ENCODE data around the gene AGMO. TPM values are rescaled to one million over a fixed set of nuclear protein-coding genes. Genes with fewer than 3 reads are reported as not detected.

AGMO gene
- total and polyA plus RNA-seq, 2 experiments from 2014 or later: 0.42 to 0.55 TPM

DNA sequence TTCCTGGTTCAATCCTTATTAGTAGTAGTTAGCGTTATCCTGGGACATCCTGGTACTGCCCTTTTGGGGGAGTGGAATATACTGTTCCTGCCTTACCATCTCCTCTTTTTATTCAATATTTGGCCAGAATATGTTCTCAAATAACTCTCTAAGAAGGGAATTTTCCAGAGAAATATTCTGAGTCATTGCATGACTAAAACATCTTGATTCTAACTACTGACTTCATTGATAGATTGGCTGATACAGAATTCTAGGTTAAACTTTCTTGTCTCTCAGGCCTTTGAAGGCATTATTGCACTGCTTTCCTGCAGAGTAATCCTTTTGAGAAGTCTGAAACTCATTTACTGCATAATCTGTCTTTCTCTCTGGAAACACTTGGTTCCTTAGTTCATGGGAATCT, 383.8 kb downstream of the AGMO start:
- Mint-ChIP-seq H3K36me3 (ENCODE audit: low read depth) (peaks cover 10% of the 10 kb centered on the region; the same call in 1 of the 3 replicates), H3K4me1 (peaks cover 8% of the 10 kb centered on the region), H3K4me3 (no peak overlapping the region), H3K27ac (no peak overlapping the region), H3K27me3 (ENCODE audit: insufficient read depth, low read depth, poor library complexity) (no peaks in the 10 kb centered on the region), H3K9me3 (peaks cover 4% of the 10 kb centered on the region; the same call in 2 of the 3 replicates)
- Histone ChIP-seq H3K27ac (ENCODE audit: low read depth) (no peak overlapping the region), H3K4me2 (no peak overlapping the region), H3F3A (replicated peaks; ENCODE audit: low read depth) (no peaks in the 10 kb centered on the region), H3K36me3 (ENCODE audit: insufficient read depth) (no peaks in the 10 kb centered on the region), H3K9me2 (ENCODE audit: insufficient read depth) (peaks cover 13% of the 10 kb centered on the region; the same call in 1 of the 2 replicates), H3K4me1 (ENCODE audit: insufficient read depth) (no peaks in the 10 kb centered on the region), H3K79me2 (replicated peaks; ENCODE audit: insufficient read depth) (no peaks in the 10 kb centered on the region), H4K20me1 (replicated peaks; ENCODE audit: insufficient read depth) (no peaks in the 10 kb centered on the region), H3K27me3 (ENCODE audit: insufficient read depth) (no peaks in the 10 kb centered on the region), H2AFZ (no peak overlapping the region), H3K4me3 (no peak overlapping the region)
- TF ChIP-seq JUNB (IDR thresholded peaks at IDR 0.05; ENCODE audit: unreplicated experiment) (no peak), POLR2AphosphoS5 (IDR thresholded peaks at IDR 0.05; ENCODE audit: low read depth) (no peak), NANOG (IDR thresholded peaks at IDR 0.05; ENCODE audit: borderline replicate concordance) (no peak), EZH2phosphoT487 (IDR thresholded peaks at IDR 0.05; ENCODE audit: unreplicated experiment) (no peak), CREB1 (CRISPR knock-in tag; IDR thresholded peaks at IDR 0.05; ENCODE audit: low read depth) (no peak), EZH2 (IDR thresholded peaks at IDR 0.05; ENCODE audit: low read depth, unreplicated experiment) (no peak), ZNF114 (CRISPR knock-in tag; IDR thresholded peaks at IDR 0.05) (no peak), CTCF (conservative IDR thresholded peaks at IDR 0.05; ENCODE audit: low read depth in 2 of 2) (no peak), ZNF331 (CRISPR knock-in tag; IDR thresholded peaks at IDR 0.05; ENCODE audit: low read depth) (no peak), STAT1 (IDR thresholded peaks at IDR 0.05; ENCODE audit: unreplicated experiment) (no peak), REST (IDR thresholded peaks at IDR 0.05; ENCODE audit: unreplicated experiment) (no peak)
- TF ChIP-seq, protein P1, sequence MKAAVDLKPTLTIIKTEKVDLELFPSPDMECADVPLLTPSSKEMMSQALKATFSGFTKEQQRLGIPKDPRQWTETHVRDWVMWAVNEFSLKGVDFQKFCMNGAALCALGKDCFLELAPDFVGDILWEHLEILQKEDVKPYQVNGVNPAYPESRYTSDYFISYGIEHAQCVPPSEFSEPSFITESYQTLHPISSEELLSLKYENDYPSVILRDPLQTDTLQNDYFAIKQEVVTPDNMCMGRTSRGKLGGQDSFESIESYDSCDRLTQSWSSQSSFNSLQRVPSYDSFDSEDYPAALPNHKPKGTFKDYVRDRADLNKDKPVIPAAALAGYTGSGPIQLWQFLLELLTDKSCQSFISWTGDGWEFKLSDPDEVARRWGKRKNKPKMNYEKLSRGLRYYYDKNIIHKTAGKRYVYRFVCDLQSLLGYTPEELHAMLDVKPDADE (IDR thresholded peaks at IDR 0.05): no peak
- TF ChIP-seq, protein P2, sequence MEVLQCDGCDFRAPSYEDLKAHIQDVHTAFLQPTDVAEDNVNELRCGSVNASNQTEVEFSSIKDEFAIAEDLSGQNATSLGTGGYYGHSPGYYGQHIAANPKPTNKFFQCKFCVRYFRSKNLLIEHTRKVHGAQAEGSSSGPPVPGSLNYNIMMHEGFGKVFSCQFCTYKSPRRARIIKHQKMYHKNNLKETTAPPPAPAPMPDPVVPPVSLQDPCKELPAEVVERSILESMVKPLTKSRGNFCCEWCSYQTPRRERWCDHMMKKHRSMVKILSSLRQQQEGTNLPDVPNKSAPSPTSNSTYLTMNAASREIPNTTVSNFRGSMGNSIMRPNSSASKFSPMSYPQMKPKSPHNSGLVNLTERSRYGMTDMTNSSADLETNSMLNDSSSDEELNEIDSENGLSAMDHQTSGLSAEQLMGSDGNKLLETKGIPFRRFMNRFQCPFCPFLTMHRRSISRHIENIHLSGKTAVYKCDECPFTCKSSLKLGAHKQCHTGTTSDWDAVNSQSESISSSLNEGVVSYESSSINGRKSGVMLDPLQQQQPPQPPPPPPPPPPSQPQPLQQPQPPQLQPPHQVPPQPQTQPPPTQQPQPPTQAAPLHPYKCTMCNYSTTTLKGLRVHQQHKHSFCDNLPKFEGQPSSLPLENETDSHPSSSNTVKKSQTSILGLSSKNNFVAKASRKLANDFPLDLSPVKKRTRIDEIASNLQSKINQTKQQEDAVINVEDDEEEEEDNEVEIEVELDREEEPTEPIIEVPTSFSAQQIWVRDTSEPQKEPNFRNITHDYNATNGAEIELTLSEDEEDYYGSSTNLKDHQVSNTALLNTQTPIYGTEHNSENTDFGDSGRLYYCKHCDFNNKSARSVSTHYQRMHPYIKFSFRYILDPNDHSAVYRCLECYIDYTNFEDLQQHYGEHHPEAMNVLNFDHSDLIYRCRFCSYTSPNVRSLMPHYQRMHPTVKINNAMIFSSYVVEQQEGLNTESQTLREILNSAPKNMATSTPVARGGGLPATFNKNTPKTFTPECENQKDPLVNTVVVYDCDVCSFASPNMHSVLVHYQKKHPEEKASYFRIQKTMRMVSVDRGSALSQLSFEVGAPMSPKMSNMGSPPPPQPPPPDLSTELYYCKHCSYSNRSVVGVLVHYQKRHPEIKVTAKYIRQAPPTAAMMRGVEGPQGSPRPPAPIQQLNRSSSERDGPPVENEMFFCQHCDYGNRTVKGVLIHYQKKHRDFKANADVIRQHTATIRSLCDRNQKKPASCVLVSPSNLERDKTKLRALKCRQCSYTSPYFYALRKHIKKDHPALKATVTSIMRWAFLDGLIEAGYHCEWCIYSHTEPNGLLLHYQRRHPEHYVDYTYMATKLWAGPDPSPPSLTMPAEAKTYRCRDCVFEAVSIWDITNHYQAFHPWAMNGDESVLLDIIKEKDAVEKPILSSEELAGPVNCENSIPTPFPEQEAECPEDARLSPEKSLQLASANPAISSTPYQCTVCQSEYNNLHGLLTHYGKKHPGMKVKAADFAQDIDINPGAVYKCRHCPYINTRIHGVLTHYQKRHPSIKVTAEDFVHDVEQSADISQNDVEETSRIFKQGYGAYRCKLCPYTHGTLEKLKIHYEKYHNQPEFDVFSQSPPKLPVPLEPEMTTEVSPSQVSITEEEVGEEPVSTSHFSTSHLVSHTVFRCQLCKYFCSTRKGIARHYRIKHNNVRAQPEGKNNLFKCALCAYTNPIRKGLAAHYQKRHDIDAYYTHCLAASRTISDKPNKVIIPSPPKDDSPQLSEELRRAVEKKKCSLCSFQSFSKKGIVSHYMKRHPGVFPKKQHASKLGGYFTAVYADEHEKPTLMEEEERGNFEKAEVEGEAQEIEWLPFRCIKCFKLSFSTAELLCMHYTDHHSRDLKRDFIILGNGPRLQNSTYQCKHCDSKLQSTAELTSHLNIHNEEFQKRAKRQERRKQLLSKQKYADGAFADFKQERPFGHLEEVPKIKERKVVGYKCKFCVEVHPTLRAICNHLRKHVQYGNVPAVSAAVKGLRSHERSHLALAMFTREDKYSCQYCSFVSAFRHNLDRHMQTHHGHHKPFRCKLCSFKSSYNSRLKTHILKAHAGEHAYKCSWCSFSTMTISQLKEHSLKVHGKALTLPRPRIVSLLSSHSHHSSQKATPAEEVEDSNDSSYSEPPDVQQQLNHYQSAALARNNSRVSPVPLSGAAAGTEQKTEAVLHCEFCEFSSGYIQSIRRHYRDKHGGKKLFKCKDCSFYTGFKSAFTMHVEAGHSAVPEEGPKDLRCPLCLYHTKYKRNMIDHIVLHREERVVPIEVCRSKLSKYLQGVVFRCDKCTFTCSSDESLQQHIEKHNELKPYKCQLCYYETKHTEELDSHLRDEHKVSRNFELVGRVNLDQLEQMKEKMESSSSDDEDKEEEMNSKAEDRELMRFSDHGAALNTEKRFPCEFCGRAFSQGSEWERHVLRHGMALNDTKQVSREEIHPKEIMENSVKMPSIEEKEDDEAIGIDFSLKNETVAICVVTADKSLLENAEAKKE (CRISPR knock-in tag; IDR thresholded peaks at IDR 0.05): no peak
- DNase-seq (ENCODE audit: low spot score) (no peak), ATAC-seq (no peak)
